ENCODE measurements around the gene HSP90AA1.

DNA sequence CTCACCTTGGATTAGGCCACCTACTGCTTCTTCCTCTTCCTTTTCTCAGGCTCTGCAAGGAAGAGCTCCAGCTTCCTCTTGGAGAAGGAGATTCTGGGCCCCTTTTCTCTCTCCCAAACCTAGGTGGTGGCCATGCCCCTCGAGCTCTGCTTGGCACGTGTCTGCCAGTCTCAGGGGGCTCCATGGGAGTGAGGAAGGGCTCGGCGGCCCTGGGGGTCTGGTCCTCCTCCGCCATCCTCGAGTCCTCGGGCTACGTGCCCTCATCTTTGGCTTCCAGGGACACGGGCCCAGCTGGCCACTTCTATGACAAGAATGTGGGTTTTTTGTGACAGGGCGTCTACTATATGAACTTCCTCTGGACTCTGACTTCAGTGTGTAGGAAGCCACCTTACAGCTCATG lies 34.3 kb downstream of the HSP90AA1 start:
- TF ChIP-seq POLR2AphosphoS5 (IDR thresholded peaks at IDR 0.05) = no peak
- TF ChIP-seq, protein P1, sequence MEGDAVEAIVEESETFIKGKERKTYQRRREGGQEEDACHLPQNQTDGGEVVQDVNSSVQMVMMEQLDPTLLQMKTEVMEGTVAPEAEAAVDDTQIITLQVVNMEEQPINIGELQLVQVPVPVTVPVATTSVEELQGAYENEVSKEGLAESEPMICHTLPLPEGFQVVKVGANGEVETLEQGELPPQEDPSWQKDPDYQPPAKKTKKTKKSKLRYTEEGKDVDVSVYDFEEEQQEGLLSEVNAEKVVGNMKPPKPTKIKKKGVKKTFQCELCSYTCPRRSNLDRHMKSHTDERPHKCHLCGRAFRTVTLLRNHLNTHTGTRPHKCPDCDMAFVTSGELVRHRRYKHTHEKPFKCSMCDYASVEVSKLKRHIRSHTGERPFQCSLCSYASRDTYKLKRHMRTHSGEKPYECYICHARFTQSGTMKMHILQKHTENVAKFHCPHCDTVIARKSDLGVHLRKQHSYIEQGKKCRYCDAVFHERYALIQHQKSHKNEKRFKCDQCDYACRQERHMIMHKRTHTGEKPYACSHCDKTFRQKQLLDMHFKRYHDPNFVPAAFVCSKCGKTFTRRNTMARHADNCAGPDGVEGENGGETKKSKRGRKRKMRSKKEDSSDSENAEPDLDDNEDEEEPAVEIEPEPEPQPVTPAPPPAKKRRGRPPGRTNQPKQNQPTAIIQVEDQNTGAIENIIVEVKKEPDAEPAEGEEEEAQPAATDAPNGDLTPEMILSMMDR (IDR thresholded peaks at IDR 0.05) = no peak
